Measurements from ENCODE around the gene MRPS6.

The MRPS6 gene

DNA sequence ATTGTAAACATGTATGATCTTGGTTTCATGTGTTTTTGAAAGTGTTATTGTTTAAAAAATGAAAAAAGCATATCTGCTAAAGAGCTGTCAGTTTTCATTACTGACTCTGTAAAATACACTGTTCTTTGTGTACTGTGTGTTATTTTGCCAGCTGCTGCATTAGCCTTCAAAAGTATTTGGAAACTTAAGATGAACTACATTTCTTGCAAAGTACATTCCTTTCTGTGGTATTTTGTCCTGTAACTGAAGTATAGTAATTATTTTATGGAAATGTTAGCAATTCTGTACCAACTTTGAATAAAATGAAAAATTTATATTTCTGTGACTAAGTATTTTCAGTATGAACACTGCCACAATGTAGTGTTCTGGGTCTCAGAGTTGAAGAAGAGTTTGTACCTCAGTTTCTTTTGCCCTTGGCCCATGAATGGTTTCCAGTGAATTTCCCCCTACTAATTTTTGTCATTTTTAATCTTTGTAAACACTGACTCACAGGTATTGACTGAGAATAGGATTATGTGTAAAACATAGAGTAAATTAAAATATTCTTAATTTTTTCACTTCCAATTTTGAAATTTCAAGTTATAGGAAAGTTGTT is 32.7 kb downstream of the MRPS6 start:
- no peak for DNase-seq

DNA sequence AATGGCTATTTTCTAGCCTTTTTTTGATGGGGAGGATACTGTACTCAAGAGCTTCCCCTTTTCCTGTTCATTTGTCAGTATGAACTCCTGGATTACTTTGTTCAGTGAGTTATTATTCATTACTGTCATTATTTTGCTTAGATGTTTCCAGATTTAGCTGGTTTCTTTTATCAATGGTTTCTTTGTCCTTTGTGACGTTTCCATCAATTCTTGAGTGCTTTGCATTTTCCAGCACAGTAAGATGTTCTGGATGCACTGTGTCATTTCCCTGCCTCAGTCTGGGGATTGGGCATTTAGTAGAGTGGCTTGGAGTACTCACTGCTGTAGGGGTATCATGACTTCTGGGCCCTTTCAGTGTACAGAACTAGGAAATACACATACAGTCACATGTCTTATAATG is 34.2 kb downstream of the MRPS6 start:
- no peak for DNase-seq

DNA sequence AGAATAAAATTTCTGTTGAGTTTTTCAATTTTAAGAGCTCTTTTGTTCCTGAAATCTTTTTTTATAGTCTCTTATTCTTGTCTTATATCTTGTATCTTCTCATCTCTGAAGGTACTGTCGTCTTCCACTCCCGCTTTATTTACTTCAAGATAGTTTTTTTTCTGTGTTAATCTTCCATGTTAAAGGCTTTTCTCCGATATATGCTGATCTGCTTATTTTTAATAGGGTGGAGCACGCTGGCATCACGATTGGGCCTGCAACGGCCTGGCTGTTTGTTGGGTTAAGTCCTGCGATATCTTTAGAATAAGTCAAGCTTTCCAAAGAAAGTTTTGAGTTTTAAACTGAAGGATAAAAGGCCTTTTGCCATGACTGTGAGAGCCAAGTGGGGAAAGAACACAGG is 35.7 kb downstream of the MRPS6 start:
- DNase-seq: no peak

DNA sequence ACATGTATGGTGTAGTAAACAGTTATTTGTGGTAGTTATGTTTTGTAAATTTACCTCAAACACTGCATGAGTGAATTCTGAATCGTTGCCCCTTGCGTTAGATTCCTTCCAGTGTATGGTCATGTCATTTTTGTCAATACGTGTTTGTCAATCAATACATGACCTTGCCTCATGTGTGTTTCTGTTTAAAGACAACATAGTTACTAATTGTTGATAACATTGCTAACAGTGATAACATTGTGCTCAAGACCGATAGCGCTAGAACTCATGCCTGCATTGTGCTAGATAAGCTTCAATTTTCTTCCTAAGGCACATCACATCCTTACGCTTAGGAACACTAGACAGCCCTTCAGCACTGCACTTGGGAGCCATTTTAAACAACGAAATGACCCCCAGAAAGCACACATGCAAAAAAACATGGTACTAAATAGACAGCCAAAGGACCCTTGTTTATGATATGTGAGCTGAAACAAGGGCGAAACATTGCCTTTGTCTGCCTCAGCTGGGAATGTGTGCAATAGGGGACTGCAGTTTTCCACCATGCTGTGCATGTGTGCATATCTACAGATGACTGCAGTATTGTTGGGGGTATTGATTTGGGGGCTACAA is 37.3 kb downstream of the MRPS6 start:
- DNase-seq: no peak

DNA sequence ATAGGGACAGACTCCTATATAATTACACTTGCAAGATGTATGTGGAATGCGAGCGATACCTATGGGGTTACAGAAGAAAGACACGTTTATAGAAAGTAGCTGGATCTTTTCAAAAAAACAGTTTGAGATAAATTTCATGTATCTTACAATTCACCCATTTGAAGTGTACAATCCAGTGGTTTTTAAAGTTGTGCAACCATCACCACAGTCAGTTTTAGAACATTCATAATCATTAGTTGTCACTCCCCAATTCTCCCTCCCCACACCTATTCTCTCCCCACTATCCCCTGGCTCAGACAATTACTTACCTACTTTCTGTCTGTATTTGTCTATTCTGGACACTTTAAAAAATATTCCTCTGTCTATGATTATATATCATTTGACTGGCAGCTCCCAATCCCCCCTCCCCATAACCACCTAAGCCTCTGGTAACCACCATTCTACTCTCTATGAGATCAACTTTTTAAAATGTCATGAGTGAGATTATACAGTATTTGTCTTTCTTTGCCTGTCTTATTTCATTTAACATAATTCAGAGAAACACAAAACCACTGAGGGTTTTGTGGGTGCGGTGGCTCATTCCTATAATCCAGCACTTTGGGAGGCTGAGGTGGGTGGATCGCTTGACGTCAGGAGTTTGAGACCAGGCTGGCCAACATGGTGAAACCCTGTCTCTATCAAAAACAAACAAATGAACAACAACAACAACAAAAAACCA is 39.1 kb downstream of the MRPS6 start:
- DNase-seq: no peak

DNA sequence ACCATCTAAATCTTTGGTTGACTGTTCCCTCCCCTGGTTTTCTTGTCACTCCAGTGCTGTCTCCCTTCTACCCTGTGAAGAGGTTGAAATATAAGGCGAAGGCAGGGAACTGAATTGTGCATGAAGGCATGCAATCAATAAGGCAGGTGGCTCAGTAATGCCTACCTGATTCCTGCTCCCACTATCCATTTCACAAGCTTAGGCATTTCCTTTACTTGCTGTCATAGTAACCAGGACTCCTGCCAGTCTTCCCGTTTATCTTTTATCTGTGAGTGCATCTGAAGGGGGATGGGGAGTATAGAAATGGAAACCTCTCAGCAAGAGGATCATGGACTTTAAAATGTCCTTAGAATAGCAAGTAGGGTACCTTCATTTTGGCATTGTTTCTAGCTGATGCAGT is 40.5 kb downstream of the MRPS6 start:
- DNase-seq: no peak

DNA sequence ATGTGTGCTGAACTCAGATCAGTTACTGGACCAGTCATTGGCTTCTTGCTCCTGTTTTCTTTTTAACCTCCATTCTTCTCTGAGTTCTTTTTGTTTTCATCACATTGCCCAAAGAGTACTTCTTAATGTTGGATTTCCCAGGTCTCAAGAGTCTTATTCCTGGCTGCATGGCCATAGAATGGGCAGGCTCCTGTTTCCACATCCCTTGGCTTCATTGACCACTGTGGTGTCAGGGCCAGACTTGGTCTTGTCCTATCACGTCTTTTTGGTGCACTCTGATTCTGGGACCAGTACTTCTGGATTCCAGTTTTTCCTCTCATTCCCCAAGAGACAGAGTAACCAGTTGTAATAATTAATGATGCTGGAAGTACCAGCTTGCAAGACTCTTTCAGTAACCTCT is 41.8 kb downstream of the MRPS6 start:
- DNase-seq: no peak

DNA sequence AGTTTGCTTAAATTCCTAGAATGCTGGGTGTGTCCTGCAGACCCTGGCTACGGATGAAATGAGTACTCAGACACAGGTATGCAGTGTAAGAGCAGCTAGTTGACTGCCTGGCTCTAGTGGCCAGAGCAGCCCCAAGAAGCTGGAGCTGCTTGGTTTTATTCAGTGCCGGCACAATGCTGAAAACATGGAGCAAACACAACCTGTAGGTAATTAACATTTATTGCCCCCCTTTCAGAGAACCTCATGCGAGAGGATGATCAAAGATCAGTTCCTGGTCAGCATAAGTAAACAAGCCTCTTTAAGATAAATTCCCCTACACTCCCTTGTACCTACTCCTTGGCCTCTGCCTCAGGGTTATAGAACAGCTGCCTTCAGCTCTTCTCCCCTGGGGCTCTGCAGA is 43.2 kb downstream of the MRPS6 start:
- DNase-seq: no peak

DNA sequence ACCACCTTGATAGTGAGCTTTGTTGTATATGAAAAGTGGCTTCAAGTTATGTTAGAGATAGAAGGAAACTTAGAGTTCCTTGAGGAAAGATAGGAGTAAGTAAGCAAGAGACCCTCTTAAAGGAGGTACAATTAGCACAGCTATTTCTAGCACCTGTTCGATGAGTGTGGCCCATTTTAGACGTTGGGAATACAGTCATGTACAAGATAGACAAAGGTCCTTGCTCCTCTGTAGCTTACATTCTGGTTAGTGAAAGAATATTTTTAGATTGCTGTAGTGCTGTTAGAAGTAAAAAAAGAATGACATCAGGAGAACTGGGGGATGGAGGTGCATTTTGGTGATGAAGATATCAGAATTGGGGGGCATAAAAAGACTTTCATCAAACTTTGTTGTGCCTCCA is 47.5 kb downstream of the MRPS6 start:
- DNase-seq: no peak

DNA sequence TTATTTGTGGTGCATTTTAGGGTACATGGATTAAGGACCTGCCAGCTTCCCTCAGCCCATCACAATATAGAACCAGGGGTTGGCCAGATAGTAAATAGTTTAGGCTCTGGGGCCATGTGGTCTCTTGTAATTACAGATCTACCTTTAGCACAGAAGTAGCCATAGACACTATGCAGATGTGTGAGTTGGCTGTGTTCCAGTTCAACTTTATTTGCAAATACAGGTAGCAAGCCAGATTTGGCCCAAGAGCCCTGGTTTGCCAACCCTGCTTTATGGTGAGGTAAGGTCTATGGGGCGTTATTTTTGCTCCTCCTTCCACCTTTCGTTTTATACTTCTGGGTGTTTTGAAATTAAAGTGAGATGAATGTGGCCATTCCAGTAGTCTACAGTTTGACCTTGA is 48.7 kb downstream of the MRPS6 start:
- DNase-seq: no peak

DNA sequence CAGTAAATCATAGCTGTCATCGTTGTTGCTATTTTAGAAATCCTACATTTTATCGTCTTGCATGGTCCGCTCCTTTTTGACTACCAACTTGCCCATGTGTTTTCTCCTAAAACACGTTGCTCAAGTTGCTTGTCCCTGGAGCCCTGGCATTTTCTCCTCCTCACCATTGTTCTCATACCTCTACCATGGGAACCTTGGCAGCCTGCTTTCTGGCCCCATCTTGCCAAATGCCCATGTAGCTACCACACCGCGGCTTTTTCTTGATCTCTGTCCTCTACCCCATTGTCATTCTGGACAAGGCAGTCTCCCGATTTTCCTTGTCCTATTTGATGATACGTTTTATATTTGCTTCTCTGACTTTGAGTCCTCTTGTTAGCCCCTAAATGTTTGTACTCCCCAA is 50.2 kb downstream of the MRPS6 start:
- no peak for DNase-seq

DNA sequence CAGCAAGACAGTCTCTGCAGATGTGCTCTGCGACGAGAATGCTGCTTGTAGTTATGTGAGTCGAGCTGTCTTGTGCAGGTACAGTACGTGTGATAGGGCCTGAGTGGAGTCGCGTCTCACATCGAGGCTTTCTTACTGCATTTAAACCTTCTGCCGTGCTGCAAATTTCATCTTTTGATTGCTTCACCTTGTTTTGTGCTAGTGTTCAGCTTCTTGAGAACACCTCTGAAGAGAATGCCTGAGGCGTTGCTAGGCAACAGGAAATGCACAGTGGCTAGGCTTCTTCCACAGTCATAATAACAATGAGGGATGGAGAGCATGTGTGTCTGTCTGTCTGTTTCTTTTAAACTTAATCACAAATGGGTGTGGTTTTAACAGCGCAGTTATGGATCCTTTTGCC is 52.9 kb downstream of the MRPS6 start:
- DNase-seq: no peak

DNA sequence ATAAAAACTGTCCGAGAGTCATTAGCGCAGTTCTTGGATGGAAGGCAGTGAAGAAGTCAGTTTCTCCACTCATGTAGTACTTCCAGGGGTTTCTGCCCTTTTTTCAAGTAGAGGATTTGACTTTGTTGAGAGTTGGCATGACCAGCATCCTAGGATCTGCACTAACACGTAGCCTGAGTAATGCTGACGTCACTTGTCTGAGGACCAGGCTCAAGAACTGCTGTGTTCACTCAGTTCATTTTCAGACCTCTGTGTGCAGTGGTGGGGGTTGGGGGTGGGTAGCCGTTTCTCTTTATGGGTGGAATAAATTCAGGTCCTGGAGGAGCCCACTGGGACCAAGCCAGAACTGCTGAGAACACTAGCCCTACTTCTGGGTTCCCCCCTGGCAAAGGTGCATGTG is 53.3 kb downstream of the MRPS6 start:
- no peak for DNase-seq

DNA sequence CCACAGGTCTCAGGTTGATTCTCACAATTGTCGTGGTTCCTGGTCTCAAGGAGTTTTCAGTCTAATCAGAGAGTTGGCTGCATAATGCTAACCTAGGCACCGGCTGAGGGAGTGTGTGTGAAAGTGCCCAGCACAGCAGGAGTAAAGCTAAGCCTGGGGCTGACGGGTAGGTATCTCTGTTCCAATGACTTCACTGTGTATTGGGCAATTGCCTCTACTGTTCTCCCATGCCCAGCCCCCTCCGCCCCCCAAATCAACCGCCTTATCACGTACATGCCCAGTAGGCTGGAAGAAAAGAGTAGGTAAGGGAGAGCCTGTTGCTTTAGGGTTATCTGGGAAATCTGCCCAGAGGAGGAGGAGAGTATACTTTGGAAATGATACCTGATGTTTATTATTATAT is 54.7 kb downstream of the MRPS6 start:
- DNase-seq: no peak

DNA sequence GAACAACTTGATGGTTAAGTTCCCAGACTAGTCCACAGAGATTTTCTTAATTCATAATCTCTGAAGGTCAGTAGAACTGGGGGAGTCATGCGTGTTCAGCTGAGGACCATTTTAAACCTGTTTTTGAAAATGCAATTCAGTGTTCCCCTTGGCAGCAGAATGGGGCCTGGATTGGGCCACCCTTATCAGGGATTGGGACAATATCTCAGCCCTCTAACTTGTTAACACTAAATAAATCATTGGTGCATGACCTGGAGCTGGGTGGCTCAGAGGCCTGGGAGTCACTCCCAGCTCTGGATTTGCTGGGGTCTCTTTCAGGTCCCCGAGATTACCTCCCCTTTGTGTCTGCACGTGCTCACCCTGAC is 55.3 kb downstream of the MRPS6 start:
- no peak for DNase-seq

DNA sequence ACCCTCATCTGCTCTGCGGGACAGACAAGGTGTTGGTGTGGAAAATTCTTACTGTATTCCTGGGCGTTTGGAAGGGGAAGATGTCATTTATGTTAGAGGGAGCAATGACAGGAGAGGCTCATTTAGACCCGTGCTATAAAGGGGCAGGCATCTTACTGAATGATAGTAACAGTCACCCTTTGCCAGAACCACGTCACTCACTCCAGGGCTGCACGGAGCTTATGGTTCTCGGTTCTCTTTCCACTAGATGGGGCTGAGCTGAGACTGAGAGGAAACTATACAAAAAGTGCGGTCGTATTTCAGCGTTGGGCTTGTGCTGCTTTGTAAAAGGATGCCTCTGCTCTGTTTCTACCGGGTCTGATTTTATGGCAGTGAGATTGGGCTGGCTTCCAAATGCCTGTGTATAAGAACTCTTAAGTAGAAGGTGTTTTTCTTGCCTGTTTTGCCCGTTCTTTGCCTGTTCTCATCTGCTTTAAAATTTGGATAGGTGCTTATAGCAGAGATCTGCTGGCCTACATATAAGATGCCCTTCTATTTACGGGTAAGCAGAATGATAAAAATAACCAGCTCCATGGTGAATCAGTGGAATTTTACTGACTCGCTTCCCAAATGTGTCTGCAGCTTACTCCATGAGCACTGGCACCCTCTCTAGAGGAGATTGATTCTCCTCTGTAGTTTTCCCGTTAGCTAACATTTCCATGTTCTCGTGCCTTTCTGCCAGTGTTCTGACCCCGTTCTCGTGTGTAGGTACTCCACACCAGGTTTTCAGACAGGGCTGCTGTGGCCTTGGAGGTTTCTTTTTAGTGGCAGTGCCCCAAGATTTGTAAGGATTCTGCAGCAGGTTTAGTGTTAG is 55.9 kb downstream of the MRPS6 start:
- peak; percentile 74 for DNase-seq

DNA sequence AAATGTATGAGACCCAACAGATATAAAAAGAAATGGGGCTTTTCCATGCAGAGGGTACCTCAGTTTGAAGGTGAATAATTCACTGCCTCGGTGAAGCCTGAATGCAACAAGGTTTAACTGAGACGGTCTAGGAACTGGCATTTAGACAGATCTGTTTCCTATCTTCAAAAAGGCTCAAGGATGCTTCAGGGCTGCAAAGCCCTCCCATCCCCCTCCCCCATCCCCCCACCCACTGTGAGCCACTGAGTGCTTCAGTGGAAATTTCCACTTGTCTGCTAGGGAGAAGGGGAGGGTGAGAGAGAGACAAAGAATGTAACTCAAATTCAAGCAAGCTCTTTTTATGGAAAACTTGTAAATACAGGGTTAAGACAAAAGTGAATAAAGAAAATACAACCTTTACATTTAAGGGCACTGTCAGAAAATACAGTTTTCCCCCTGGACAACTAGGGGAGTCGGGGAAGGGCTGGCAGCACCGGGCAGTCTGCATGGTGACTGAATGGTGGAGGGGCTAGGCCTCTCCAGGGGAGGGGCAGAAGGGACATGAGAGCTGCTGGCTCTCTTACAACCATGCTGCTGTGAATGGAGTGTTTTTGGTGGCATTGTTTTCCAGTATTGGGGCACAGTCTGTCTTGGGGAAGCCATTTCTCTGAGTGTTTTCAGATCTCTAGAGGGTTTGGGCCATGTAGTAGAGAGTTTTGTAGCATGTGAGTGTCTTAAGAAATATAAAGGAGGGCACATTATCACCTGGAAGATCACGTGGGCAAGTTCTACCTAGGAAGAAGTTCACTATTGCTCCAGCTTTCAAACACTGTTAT is 56.7 kb downstream of the MRPS6 start:
- no peak for DNase-seq

DNA sequence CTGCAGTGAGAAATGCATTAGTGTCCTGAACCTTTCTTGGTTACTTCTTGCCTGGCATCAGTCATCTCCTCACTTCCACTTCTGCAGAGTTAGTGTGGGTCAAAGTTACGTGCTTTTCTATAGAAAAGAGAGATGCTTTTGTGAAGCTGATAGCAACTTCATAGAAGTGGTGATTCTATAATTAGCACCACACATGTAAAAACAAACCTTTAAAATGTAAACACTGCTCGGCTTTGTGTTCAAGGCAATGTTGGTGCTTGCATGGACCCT is 57.3 kb downstream of the MRPS6 start:
- DNase-seq: no peak

DNA sequence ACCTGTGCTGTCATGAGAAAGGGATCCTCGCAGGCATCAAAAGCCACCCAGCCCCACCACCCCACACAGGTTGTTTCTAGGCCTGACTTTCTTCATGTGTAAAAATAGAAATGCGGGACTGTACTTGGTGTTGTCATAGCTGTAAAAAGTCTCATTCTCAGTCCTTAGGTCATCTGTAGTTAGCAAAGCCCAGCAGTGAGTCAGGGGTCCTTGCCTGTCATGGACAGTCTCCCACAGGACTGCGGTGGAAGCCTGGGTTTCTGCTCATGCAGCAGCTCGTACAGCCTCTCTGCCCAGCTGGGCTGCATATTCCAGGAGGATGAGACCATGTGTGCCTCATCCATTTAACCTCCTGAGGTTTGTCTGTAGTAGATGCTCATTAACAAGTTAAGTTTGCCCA is 58.2 kb downstream of the MRPS6 start:
- DNase-seq: no peak

DNA sequence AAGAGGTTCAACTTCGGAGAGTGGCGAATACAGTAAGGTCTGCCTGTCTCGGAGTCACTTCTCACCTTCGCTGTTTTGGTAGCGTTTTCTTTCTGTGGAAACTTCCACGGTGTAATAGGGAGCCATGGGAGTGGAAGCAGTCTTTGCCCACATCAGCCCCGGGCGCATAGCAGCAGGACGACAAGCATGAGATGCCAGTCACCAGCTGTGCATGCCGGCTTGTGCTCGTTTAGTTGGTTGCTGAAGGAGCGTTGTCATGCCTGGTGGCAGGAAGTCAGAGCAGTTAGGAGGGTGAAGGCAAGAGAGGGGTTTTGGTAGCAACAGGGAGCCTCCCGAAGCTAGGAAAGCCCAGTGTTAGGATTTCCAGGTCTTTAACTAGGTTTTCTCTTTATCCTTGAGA is 58.8 kb downstream of the MRPS6 start:
- no peak for DNase-seq

DNA sequence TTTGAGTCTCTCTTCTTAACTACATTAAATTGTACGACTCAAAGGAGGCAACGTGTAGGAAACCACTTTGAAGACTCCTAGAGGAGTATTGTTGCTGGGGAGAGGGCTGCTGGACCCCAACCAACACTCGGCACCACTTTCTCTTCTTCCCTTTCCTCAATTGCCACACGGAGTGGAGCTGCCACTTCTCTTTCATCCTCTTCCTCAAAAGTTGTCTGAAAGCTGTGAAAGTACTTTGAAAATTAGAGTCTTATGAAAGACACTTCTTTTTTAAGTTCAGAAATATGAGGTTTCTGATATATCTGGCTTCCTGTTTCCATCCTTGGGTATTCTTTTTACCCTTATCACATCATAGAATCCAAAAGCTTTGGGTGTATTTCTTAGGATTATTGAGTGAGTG is 59.5 kb downstream of the MRPS6 start:
- no peak for DNase-seq

DNA sequence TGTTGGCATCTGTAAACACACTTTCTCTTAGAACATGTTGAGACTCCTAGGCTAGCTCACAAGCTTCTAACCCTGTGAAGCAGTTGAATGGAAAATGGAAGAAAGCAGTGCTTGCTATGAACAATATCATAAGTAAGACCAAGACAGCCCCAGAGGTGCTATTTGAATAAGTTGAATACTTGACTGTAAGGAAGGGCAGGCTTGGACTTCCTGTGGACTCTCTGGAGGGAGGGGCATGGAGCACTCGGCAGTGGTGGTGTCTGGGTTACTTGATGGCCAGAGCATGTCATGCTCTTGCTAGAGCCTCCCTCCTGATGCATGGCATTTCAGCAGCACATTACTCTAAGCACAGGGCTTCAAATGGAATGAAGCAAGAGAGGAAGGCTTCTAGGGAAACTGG is 60.0 kb downstream of the MRPS6 start:
- peak; percentile 10 for DNase-seq

DNA sequence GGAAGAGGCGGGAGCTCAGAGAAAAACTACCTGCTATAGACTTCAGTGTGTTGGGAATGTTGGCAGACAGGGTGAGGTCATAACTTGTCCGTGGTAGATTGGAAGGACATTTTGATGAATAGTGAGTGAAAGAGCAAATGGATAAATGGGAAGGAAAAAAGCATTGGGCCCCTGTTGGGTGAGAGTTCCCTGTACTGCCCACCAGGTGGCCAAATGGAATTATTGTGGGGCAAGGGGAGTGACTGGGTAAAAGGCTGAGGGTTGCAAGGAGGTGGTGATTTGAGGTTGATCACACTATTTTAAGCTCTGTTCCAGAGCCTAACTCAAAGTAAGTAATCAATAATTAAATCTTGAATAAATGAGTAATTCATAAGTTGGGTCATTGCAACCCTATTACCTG is 60.4 kb downstream of the MRPS6 start:
- DNase-seq: no peak
